Ishikawa (cell line): ENCODE results near the gene EDC4.

ENCODE experiments used
- CEBPB ChIP-seq: IDR thresholded peaks from 2 replicates; pipeline ENCODE4 v1.6.1; 2012
- CREB1 ChIP-seq: IDR thresholded peaks from 2 replicates; pipeline ENCODE4 v1.6.1; 2012; ENCODE audit warnings: low read depth
- EGR1 ChIP-seq: IDR thresholded peaks from 2 replicates; pipeline ENCODE4 v1.6.1; 2012
- EP300 ChIP-seq: IDR thresholded peaks from 2 replicates; pipeline ENCODE4 v1.6.1; 2012; ENCODE audit warnings: borderline replicate concordance
- FOXM1 ChIP-seq: IDR thresholded peaks from 2 replicates; pipeline ENCODE4 v1.6.1; 2012; ENCODE audit warnings: low read depth, borderline replicate concordance
- NFIC ChIP-seq: IDR thresholded peaks from 2 replicates; pipeline ENCODE4 v1.6.1; 2012
- RAD21 ChIP-seq: IDR thresholded peaks from 2 replicates; pipeline ENCODE4 v1.6.1; 2012; ENCODE audit warnings: low read depth
- REST ChIP-seq: IDR thresholded peaks from 2 replicates; pipeline ENCODE4 v1.6.1; 2012; ENCODE audit warnings: low read depth, mild to moderate bottlenecking
- TAF1 ChIP-seq: IDR thresholded peaks from 2 replicates; pipeline ENCODE4 v1.6.1; 2012; ENCODE audit warnings: low read depth, mild to moderate bottlenecking
- TCF12 ChIP-seq: IDR thresholded peaks from 2 replicates; pipeline ENCODE4 v1.6.1; 2012; ENCODE audit warnings: low read depth
- TEAD4 ChIP-seq: IDR thresholded peaks from 2 replicates; pipeline ENCODE4 v1.6.1; 2012
- YY1 ChIP-seq: IDR thresholded peaks from 2 replicates; pipeline ENCODE4 v1.6.1; 2012; ENCODE audit warnings: low read depth
- ZBTB7A ChIP-seq: IDR thresholded peaks from 2 replicates; pipeline ENCODE4 v1.6.1; 2012; ENCODE audit warnings: low read depth
- TF ChIP-seq, protein P1 (sequence below): IDR thresholded peaks from 2 replicates; pipeline ENCODE4 v1.6.1; 2012
- TF ChIP-seq, protein P2 (sequence below): IDR thresholded peaks from 2 replicates; pipeline ENCODE4 v1.6.1; 2012

The EDC4 gene

GRCh38 chr16:67873435-67874370 is 851 bp downstream of the EDC4 start:
- TF ChIP-seq REST (no peak), CREB1 (no peak), RAD21 (no peak), EP300 (no peak), TCF12 (no peak), TAF1 (no peak), TEAD4 (no peak), NFIC (no peak)
- TF ChIP-seq, protein P1, sequence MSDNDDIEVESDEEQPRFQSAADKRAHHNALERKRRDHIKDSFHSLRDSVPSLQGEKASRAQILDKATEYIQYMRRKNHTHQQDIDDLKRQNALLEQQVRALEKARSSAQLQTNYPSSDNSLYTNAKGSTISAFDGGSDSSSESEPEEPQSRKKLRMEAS = no peak
- TF ChIP-seq, protein P2, sequence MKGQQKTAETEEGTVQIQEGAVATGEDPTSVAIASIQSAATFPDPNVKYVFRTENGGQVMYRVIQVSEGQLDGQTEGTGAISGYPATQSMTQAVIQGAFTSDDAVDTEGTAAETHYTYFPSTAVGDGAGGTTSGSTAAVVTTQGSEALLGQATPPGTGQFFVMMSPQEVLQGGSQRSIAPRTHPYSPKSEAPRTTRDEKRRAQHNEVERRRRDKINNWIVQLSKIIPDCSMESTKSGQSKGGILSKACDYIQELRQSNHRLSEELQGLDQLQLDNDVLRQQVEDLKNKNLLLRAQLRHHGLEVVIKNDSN = no peak

GRCh38 chr16:67874372-67874771 is 1.5 kb downstream of the EDC4 start:
- TF ChIP-seq TEAD4 = no peak
- TF ChIP-seq, protein P2 = no peak
- no peak for TF ChIP-seq FOXM1
- TF ChIP-seq CREB1 = no peak
- TF ChIP-seq NFIC = no peak
- no peak for TF ChIP-seq TCF12
- no peak for TF ChIP-seq YY1
- TF ChIP-seq EGR1 = no peak
- no peak for TF ChIP-seq REST
- no peak for TF ChIP-seq RAD21
- TF ChIP-seq CEBPB = no peak
- no peak for TF ChIP-seq EP300
- no peak for TF ChIP-seq ZBTB7A

DNA sequence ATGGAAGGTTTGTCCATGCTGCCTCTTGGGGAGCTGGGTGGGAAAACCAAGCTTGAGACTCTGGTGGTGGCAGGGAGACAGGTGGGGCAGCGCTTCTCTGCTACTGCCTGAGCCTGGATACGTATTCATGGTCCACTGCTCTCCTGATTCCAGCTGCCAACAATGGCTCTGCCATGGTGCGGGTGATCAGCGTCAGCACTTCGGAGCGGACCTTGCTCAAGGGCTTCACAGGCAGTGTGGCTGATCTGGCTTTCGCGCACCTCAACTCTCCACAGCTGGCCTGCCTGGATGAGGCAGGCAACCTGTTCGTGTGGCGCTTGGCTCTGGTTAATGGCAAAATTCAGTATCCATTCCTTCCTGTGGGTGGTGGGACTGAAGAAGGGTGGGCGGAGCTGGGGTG is 4.2 kb downstream of the EDC4 start:
- TF ChIP-seq TEAD4 (no peak), ZBTB7A (no peak), RAD21 (no peak), EP300 (no peak), TAF1 (no peak), TCF12 (no peak), FOXM1 (no peak), CREB1 (no peak)
- TF ChIP-seq, protein P2 = no peak
- TF ChIP-seq, protein P1 = no peak

DNA sequence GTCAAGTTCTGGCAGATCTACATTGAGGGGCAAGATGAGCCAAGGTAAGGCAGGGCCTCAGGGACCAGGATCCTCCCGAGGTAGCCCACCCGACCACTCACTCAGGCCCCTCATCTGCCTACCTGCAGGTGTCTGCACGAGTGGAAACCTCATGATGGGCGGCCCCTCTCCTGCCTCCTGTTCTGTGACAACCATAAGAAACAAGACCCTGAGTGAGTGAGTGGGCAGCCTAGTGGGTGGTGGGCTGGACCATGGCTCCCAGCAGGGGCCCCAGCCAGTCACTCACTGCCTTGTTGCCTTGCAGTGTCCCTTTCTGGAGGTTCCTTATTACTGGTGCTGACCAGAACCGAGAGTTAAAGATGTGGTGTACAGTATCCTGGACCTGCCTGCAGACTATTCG is 5.4 kb downstream of the EDC4 start:
- TF ChIP-seq EP300 = no peak
- TF ChIP-seq CREB1 = no peak
- no peak for TF ChIP-seq EGR1
- no peak for TF ChIP-seq RAD21
- TF ChIP-seq YY1 = no peak
- TF ChIP-seq, protein P1 = no peak
- TF ChIP-seq CEBPB = no peak
- no peak for TF ChIP-seq TEAD4
- no peak for TF ChIP-seq TAF1
- TF ChIP-seq REST = no peak
- no peak for TF ChIP-seq ZBTB7A
